KMS-11 (cell line): Measurements from ENCODE around the gene ESYT2.
A peak's percentile ranks its signal among the peaks of the same experiment; 100 is the strongest.

Experiments used
- H2AFZ ChIP-seq: fragments of 200-600 bp; sonication (generic); 2 replicates; pipeline ENCODE4 v1.6.1; 2016; ENCODE audit warnings: antibody characterized with exemption, mixed run types, low read depth
- H3K27ac ChIP-seq: fragments of 200-600 bp; sonication (generic); 2 replicates; pipeline ENCODE4 v1.6.1; 2016; ENCODE audit warnings: mild to moderate bottlenecking, mixed run types
- H3K27me3 ChIP-seq: fragments of 200-600 bp; sonication (generic); 2 replicates; pipeline ENCODE4 v1.6.1; 2017; ENCODE audit warnings: mild to moderate bottlenecking, low read depth, mixed run types, moderate library complexity; ENCODE audit not compliant: insufficient read depth
- H3K36me3 ChIP-seq: fragments of 200-600 bp; sonication (generic); 2 replicates; pipeline ENCODE4 v1.6.1; 2017; ENCODE audit warnings: mild to moderate bottlenecking, mixed run types; ENCODE audit not compliant: insufficient read depth
- H3K4me1 ChIP-seq: fragments of 200-600 bp; sonication (generic); 2 replicates; pipeline ENCODE4 v1.6.1; 2016; ENCODE audit warnings: mild to moderate bottlenecking, low read depth, mixed run types; ENCODE audit not compliant: poor library complexity, severe bottlenecking
- H3K4me2 ChIP-seq: fragments of 200-600 bp; sonication (generic); 2 replicates; pipeline ENCODE4 v1.7.0; 2016; ENCODE audit warnings: mild to moderate bottlenecking, mixed run types
- H3K4me3 ChIP-seq: fragments of 200-600 bp; sonication (generic); IDR thresholded peaks from 2 replicates; pipeline ENCODE4 v1.6.1; 2017; ENCODE audit warnings: low read depth, low read length, mixed read lengths; ENCODE audit not compliant: insufficient read depth
- H3K79me2 ChIP-seq: fragments of 200-600 bp; sonication (generic); 2 replicates; pipeline ENCODE4 v1.6.1; 2016; ENCODE audit warnings: low read depth, mixed run types; ENCODE audit not compliant: insufficient read depth
- H3K9ac ChIP-seq: fragments of 200-600 bp; sonication (generic); 2 replicates; pipeline ENCODE4 v1.6.1; 2016; ENCODE audit warnings: mild to moderate bottlenecking, mixed run types
- H4K20me1 ChIP-seq: fragments of 200-600 bp; sonication (generic); 2 replicates; pipeline ENCODE4 v1.6.1; 2016; ENCODE audit warnings: mild to moderate bottlenecking, mixed run types; ENCODE audit not compliant: insufficient read depth
- CTCF ChIP-seq: fragments of 200-600 bp; sonication (generic); conservative IDR thresholded peaks from 2 replicates; pipeline ENCODE4 v1.6.1; 2017; ENCODE audit warnings: low read depth, mild to moderate bottlenecking, antibody characterized with exemption, low read length, moderate library complexity, mixed read lengths

Gene ESYT2

GRCh38 chr7:158707610-158708009 lies 121.7 kb downstream of the ESYT2 start:
- Histone ChIP-seq H3K9ac (no peak overlapping the region), H3K27me3 (no peaks in the 10 kb centered on the region), H3K4me1 (peaks cover 31% of the 10 kb centered on the region), H3K27ac (no peak overlapping the region), H2AFZ (no peak overlapping the region), H3K4me2 (no peak overlapping the region), H3K79me2 (peaks cover 20% of the 10 kb centered on the region), H3K36me3 (no peaks in the 10 kb centered on the region), H3K4me3 (no peak overlapping the region), H4K20me1 (no peaks in the 10 kb centered on the region)
- no peak for TF ChIP-seq CTCF

- H3K27me3 ChIP-seq, result no peaks in the 10 kb centered on the region
- H2AFZ ChIP-seq, result no peak overlapping the region
- H3K36me3 ChIP-seq, result no peaks in the 10 kb centered on the region
- H3K9ac ChIP-seq, result no peak overlapping the region
- no peak overlapping the region for H3K4me2 ChIP-seq
- no peaks in the 10 kb centered on the region for H4K20me1 ChIP-seq
- H3K79me2 ChIP-seq, result peaks cover 27% of the 10 kb centered on the region
- TF ChIP-seq CTCF, result no peak
- H3K4me3 ChIP-seq, result no peak overlapping the region
- peaks cover 37% of the 10 kb centered on the region for H3K4me1 ChIP-seq
- H3K27ac ChIP-seq, result no peak overlapping the region
Observed at GRCh38 chr7:158706710-158707590, 122.4 kb downstream of the ESYT2 start.

- Histone ChIP-seq H3K4me1 (peaks cover 44% of the 10 kb centered on the region), H3K4me2 (no peak overlapping the region), H4K20me1 (no peaks in the 10 kb centered on the region), H3K27me3 (no peaks in the 10 kb centered on the region), H3K79me2 (peaks cover 33% of the 10 kb centered on the region), H3K27ac (no peak overlapping the region), H3K36me3 (no peaks in the 10 kb centered on the region; the same call in 1 of the 2 replicates), H3K9ac (no peak overlapping the region), H2AFZ (no peak overlapping the region), H3K4me3 (no peak overlapping the region)
- no peak for TF ChIP-seq CTCF
Observed at GRCh38 chr7:158706273-158706704, 123.0 kb downstream of the ESYT2 start.

- Histone ChIP-seq H3K9ac (peak overlapping the region; percentile 98), H3K36me3 (peaks cover 9% of the 10 kb centered on the region; the same call in 1 of the 2 replicates), H2AFZ (peak overlapping the region; percentile 75), H3K4me1 (peaks cover 42% of the 10 kb centered on the region), H3K79me2 (peaks cover 43% of the 10 kb centered on the region), H3K27ac (peak overlapping the region; percentile 44), H3K4me3 (no peak overlapping the region), H3K27me3 (no peaks in the 10 kb centered on the region), H3K4me2 (peak overlapping the region; percentile 96), H4K20me1 (no peaks in the 10 kb centered on the region)
- TF ChIP-seq CTCF, result no peak
Observed at GRCh38 chr7:158705234-158705850, 124.0 kb downstream of the ESYT2 start.
